PC-3 (cell line): ENCODE results near the gene CEP70.

Source experiments
- CTCF ChIP-seq: fragments of 300-600 bp; sonication (generic); conservative IDR thresholded peaks from 2 replicates; pipeline ENCODE4 v1.5.1; 2017; ENCODE audit warnings: antibody characterized with exemption, low read depth, mild to moderate bottlenecking, low read length
- EZH2 ChIP-seq: fragments of 300-600 bp; sonication (generic); IDR thresholded peaks from one replicate; pipeline ENCODE4 v1.6.1; 2017; ENCODE audit warnings: antibody characterized with exemption, mild to moderate bottlenecking, low read length; ENCODE audit not compliant: unreplicated experiment
- EZH2phosphoT487 ChIP-seq: fragments of 300-600 bp; sonication (generic); IDR thresholded peaks from 2 replicates; pipeline ENCODE4 v1.6.1; 2018; ENCODE audit warnings: mild to moderate bottlenecking, antibody characterized with exemption, low read length, borderline replicate concordance

- TF ChIP-seq EZH2 (no peak), CTCF (no peak), EZH2phosphoT487 (no peak)
Measured at GRCh38 chr3:138578141-138578540, 15.9 kb downstream of the CEP70 start.
